GM13977 (cell line): ENCODE measurements around the gene CARHSP1.
"Not testable (repeated sequence)": the region's sequence is repeated elsewhere in the genome, so short reads cannot be mapped to it uniquely, and the experiment has no call there.

Source experiments
- DNase-seq: peaks from one replicate; pipeline ENCODE4 v3.0.0; 2012; ENCODE audit warnings: low spot score
- CTCF ChIP-seq: IDR thresholded peaks from 2 replicates; pipeline ENCODE4 v1.5.1; 2012; ENCODE audit warnings: mild to moderate bottlenecking, control low read depth; ENCODE audit not compliant: insufficient read depth; ENCODE audit errors: extremely low read depth, missing control alignments
- in situ Hi-C: fragments of 300-500 bp; cut with MboI; formaldehyde crosslinking; loops from one replicate; pipeline ENCODE4 v1.12.0; 2022; ENCODE audit warnings: low sequenced_read_pairs, low pct_unique_long_range_greater_than_20kb, mixed read lengths, inconsistent platforms; ENCODE audit not compliant: unreplicated experiment

CARHSP1 gene

GRCh38 chr16:8845699-8846298, 23.0 kb downstream of the CARHSP1 start:
- no peak for DNase-seq
- TF ChIP-seq CTCF: no peak
- in situ Hi-C loops: no loop called here

- in situ Hi-C loops, DNase-seq: not testable (repeated sequence)
Observed at GRCh38 chr16:8843296-8843695, 25.5 kb downstream of the CARHSP1 start.

- in situ Hi-C loops, DNase-seq: not testable (repeated sequence)
Observed at GRCh38 chr16:8842016-8842415, 26.8 kb downstream of the CARHSP1 start.

GRCh38 chr16:8837594-8837993, 31.2 kb downstream of the CARHSP1 start:
- in situ Hi-C loops, DNase-seq: not testable (repeated sequence)

GRCh38 chr16:8836797-8837196, 32.0 kb downstream of the CARHSP1 start:
- DNase-seq, in situ Hi-C loops: not testable (repeated sequence)

- in situ Hi-C loops: no loop called here
- DNase-seq: no peak
- no peak for TF ChIP-seq CTCF
Observed at GRCh38 chr16:8832717-8833105, 36.1 kb downstream of the CARHSP1 start.

- TF ChIP-seq CTCF: no peak
- in situ Hi-C loops: no loop called here
- no peak for DNase-seq
Observed at GRCh38 chr16:8831871-8832716, 36.7 kb downstream of the CARHSP1 start.

GRCh38 chr16:8831450-8831849, 37.4 kb downstream of the CARHSP1 start:
- in situ Hi-C loops: no loop called here
- TF ChIP-seq CTCF: no peak
- no peak for DNase-seq
